IMR-90 (cell line): ENCODE measurements around the gene HEATR9. TPM values are rescaled to one million over a fixed set of nuclear protein-coding genes. Genes with fewer than 3 reads are reported as not detected.

Experiments
- ATAC-seq: fragments of 200-7000 bp; cut with Tn5 transposase; 2 replicates; pipeline ENCODE4 v1.9.1; 2020; ENCODE audit warnings: low read depth, mild to moderate bottlenecking, moderate library complexity
- BruUV-seq: library from RNA; stranded (reverse); fragments of 400-500 nt; replicated peaks from 2 replicates; lab custom pipeline; 2021; lab: Mats Ljungman, UMichigan
- CTCF ChIA-PET: fragments of 300-600 bp; formaldehyde crosslinking; extraction: SDS; loops from one replicate; lab custom pipeline; 2021; ENCODE audit warnings: antibody characterized with exemption; lab: Yijun Ruan, JAX
- POLR2A ChIA-PET: fragments of 300-600 bp; sonication (Branson Sonifier 250); formaldehyde crosslinking; loops from one replicate; lab custom pipeline; 2022; ENCODE audit warnings: antibody characterized with exemption; ENCODE audit not compliant: unreplicated experiment; lab: Charles Lee
- DNase-seq: peaks from one replicate; pipeline ENCODE4 v3.0.0; 2013
- H2AFZ ChIP-seq: replicated peaks from 2 replicates; pipeline ENCODE3; 2013; ENCODE audit warnings: low read length, mild to moderate bottlenecking; ENCODE audit not compliant: poor library complexity
- H2AK5ac ChIP-seq: 2 replicates; pipeline ENCODE4 v1.6.1; 2013; ENCODE audit warnings: low read depth, low read length, inconsistent platforms
- H2AK9ac ChIP-seq: replicated peaks from 2 replicates; pipeline ENCODE3; 2013; ENCODE audit warnings: mild to moderate bottlenecking, low read depth, low read length, moderate library complexity; ENCODE audit not compliant: poor library complexity
- H2BK120ac ChIP-seq: 2 replicates; pipeline ENCODE4 v1.6.1; 2013; ENCODE audit warnings: low read depth, low read length, inconsistent platforms
- H2BK15ac ChIP-seq: 3 replicates; pipeline ENCODE4 v1.6.1; 2013; ENCODE audit warnings: low read depth, low read length, inconsistent platforms
- H2BK20ac ChIP-seq: 2 replicates; pipeline ENCODE4 v1.6.1; 2013; ENCODE audit warnings: low read depth, mild to moderate bottlenecking, inconsistent platforms, low read length, moderate library complexity
- H2BK5ac ChIP-seq: 2 replicates; pipeline ENCODE4 v1.6.1; 2013; ENCODE audit warnings: mild to moderate bottlenecking, low read depth, low read length, inconsistent platforms; ENCODE audit not compliant: poor library complexity, severe bottlenecking
- H3K14ac ChIP-seq: replicated peaks from 2 replicates; pipeline ENCODE4 v1.6.1; 2013; ENCODE audit warnings: low read depth, low read length, inconsistent platforms
- H3K18ac ChIP-seq: 2 replicates; pipeline ENCODE4 v1.6.1; 2013; ENCODE audit warnings: low read depth, low read length, control low read depth
- H3K23ac ChIP-seq: 2 replicates; pipeline ENCODE4 v1.6.1; 2013; ENCODE audit warnings: low read depth, low read length, inconsistent platforms
- H3K27ac ChIP-seq: 2 replicates; pipeline ENCODE4 v1.5.1; 2013; ENCODE audit warnings: mild to moderate bottlenecking, control low read depth, low read length; ENCODE audit not compliant: insufficient read depth
- H3K27me3 ChIP-seq: 2 replicates; pipeline ENCODE4 v1.6.1; 2013; ENCODE audit warnings: low read length; ENCODE audit not compliant: control insufficient read depth, insufficient read depth
- H3K36me3 ChIP-seq: 2 replicates; pipeline ENCODE4 v1.6.1; 2013; ENCODE audit warnings: low read length, mixed read lengths; ENCODE audit not compliant: control insufficient read depth, insufficient read depth
- H3K4ac ChIP-seq: 2 replicates; pipeline ENCODE4 v1.6.1; 2013; ENCODE audit warnings: low read depth, low read length, inconsistent platforms
- H3K4me1 ChIP-seq: 2 replicates; pipeline ENCODE4 v1.6.1; 2013; ENCODE audit warnings: low read length, mixed read lengths; ENCODE audit not compliant: control insufficient read depth, insufficient read depth
- H3K4me2 ChIP-seq: 2 replicates; pipeline ENCODE4 v1.6.1; 2013; ENCODE audit warnings: low read depth, mild to moderate bottlenecking, control low read depth, low read length, moderate library complexity
- H3K4me3 ChIP-seq: 2 replicates; pipeline ENCODE4 v1.5.1; 2013; ENCODE audit warnings: low read depth, mild to moderate bottlenecking, control low read depth, low read length, moderate library complexity; ENCODE audit not compliant: insufficient read depth
- H3K56ac ChIP-seq: 2 replicates; pipeline ENCODE4 v1.6.1; 2013; ENCODE audit warnings: low read length, inconsistent platforms; ENCODE audit not compliant: insufficient read depth; ENCODE audit errors: extremely low read depth
- H3K79me1 ChIP-seq, 2 experiments: 2 replicates each; pipeline ENCODE4 v1.6.1; 2013; ENCODE audit warnings: low read length in 2 of 2, inconsistent platforms in 1 of 2, low read depth in 1 of 2
- H3K9ac ChIP-seq: 2 replicates; pipeline ENCODE4 v1.6.1; 2013; ENCODE audit warnings: low read depth, low read length, control low read depth
- H3K9me1 ChIP-seq: 2 replicates; pipeline ENCODE4 v1.6.1; 2013; ENCODE audit warnings: low read length, inconsistent platforms; ENCODE audit not compliant: insufficient read depth
- H3K9me3 ChIP-seq: 2 replicates; pipeline ENCODE4 v1.6.1; 2013; ENCODE audit warnings: low read length; ENCODE audit not compliant: control insufficient read depth, insufficient read depth
- H4K20me1 ChIP-seq: 2 replicates; pipeline ENCODE4 v1.6.1; 2013; ENCODE audit warnings: low read length, inconsistent platforms; ENCODE audit not compliant: insufficient read depth
- H4K5ac ChIP-seq: 2 replicates; pipeline ENCODE4 v1.6.1; 2013; ENCODE audit warnings: mild to moderate bottlenecking, low read depth, low read length, control low read depth
- H4K8ac ChIP-seq, 2 experiments: 2 replicates each; pipeline ENCODE4 v1.6.1; 2013; ENCODE audit warnings: low read depth in 2 of 2, low read length in 2 of 2, control low read depth in 1 of 2, inconsistent platforms in 1 of 2
- H4K91ac ChIP-seq: 2 replicates; pipeline ENCODE4 v1.6.1; 2013; ENCODE audit warnings: low read depth, low read length, inconsistent platforms; ENCODE audit not compliant: insufficient read depth
- BHLHE40 ChIP-seq: fragments of 150-350 bp; IDR thresholded peaks from 2 replicates; pipeline ENCODE4 v1.6.1; 2016; ENCODE audit warnings: mild to moderate bottlenecking, low read depth, low read length
- CEBPB ChIP-seq: IDR thresholded peaks from 2 replicates; pipeline ENCODE4 v1.6.1; 2012; ENCODE audit warnings: low read depth, low read length, improper control_type of control experiment
- MAFK ChIP-seq: IDR thresholded peaks from 2 replicates; pipeline ENCODE4 v1.6.1; 2012; ENCODE audit warnings: low read depth, low read length, improper control_type of control experiment
- MAZ ChIP-seq: IDR thresholded peaks from 2 replicates; pipeline ENCODE4 v1.6.1; 2012; ENCODE audit warnings: low read depth, mild to moderate bottlenecking, low read length, improper control_type of control experiment, moderate library complexity, borderline replicate concordance
- MXI1 ChIP-seq: IDR thresholded peaks from 2 replicates; pipeline ENCODE4 v1.6.1; 2012; ENCODE audit warnings: low read depth, mild to moderate bottlenecking, low read length, moderate library complexity, borderline replicate concordance
- NFE2L2 ChIP-seq: fragments of 150-350 bp; IDR thresholded peaks from 2 replicates; pipeline ENCODE4 v1.6.1; 2016; ENCODE audit warnings: low read depth, mild to moderate bottlenecking, low read length
- POLR2A ChIP-seq: IDR thresholded peaks from 2 replicates; pipeline ENCODE4 v1.6.1; 2012; ENCODE audit warnings: mild to moderate bottlenecking, low read depth, low read length
- RAD21 ChIP-seq: IDR thresholded peaks from 2 replicates; pipeline ENCODE4 v1.6.1; 2012; ENCODE audit warnings: low read length, improper control_type of control experiment
- SMC3 ChIP-seq: fragments of 150-350 bp; IDR thresholded peaks from 2 replicates; pipeline ENCODE4 v1.6.1; 2016; ENCODE audit warnings: low read depth, mild to moderate bottlenecking, antibody characterized with exemption, low read length, moderate library complexity
- WGBS, 2 experiments: methylation state at CpG; one replicate each; pipeline versions ENCODE4 v1.1.5 to v1.1.7; 2013; ENCODE audit warnings: missing lambda C conversion rate in 2 of 2; ENCODE audit not compliant: insufficient read length in 1 of 2; ENCODE audit errors: extremely low coverage in 2 of 2; 5-methylcytosine and 5-hydroxymethylcytosine counted together
- dilution Hi-C: fragments of 300-500 bp; cut with HindIII; formaldehyde crosslinking; loops from one replicate; pipeline ENCODE4 v1.14.3; 2018; ENCODE audit warnings: low sequenced_read_pairs; ENCODE audit not compliant: unreplicated experiment
- in situ Hi-C: fragments of 300-500 bp; cut with MboI; formaldehyde crosslinking; loops from 3 replicates; pipeline ENCODE4 v1.14.3; 2019; ENCODE audit warnings: low sequenced_read_pairs, inconsistent platforms, mixed read lengths
- intact Hi-C: fragments of 100-400 bp; cut with micrococcal nuclease; formaldehyde crosslinking; loops from 2 replicates; pipeline ENCODE4 v1.10.0; 2022
- polyA plus RNA-seq, 3 experiments: library from polyadenylated mRNA; depleted of rRNA; stranded (reverse); fragments of >200 nt; gene quantifications; 2 replicates each; pipeline ENCODE4 v1.2.3, GENCODE V29; 2012; ENCODE audit warnings: low replicate concordance in 1 of 3
- total RNA-seq: library from RNA; depleted of rRNA; stranded (reverse); fragments of >200 nt; gene quantifications from 2 replicates; pipeline ENCODE4 v1.2.3, GENCODE V29; 2012
- TF ChIP-seq, protein P1 (sequence below): fragments of 150-350 bp; IDR thresholded peaks from 2 replicates; pipeline ENCODE4 v1.6.1; 2016; ENCODE audit warnings: low read depth, mild to moderate bottlenecking, low read length, moderate library complexity, borderline replicate concordance

HEATR9 gene
- total and polyA plus RNA-seq, 2 of the 4 experiments (the other 2 are of a cell fraction), result not detected

DNA sequence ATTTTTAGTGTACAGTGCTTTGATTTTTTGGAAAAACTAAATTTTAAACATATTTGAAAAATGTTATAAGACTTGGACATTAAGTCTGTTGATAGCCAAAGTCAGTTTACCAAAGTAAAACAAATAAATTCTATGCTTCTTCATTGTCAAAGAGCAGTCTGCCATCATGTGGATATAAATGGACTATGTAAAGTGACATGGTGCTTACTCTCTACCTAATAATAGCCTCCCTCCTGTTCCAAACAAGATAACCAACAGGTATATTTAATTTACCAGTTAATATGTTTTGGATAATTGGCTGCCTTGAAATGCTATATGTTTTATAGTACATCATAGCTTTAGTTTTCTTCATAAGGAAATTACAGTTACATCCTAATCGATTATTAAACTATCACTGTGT lies 43.5 kb downstream of the HEATR9 start:
- Histone ChIP-seq H3K14ac (no peak overlapping the region), H3K4me3 (no peak overlapping the region), H3K79me1 (peaks cover 12 to 20% of the 10 kb centered on the region in 2 experiments), H2BK120ac (no peak overlapping the region), H2BK5ac (no peak overlapping the region), H3K18ac (no peak overlapping the region), H3K27me3 (no peaks in the 10 kb centered on the region), H4K91ac (no peak overlapping the region), H3K56ac (no peak overlapping the region), H3K27ac (no peak overlapping the region), H2AFZ (no peak overlapping the region), H2BK20ac (no peak overlapping the region), H3K9me3 (no peaks in the 10 kb centered on the region), H3K36me3 (peaks cover 37% of the 10 kb centered on the region), H2AK9ac (no peak overlapping the region), H3K4me1 (no peaks in the 10 kb centered on the region), H4K5ac (no peak overlapping the region), H3K9ac (no peak overlapping the region), H3K9me1 (no peaks in the 10 kb centered on the region), H2AK5ac (no peak overlapping the region), H3K4me2 (no peak overlapping the region), H4K20me1 (peaks cover 1% of the 10 kb centered on the region; the same call in 1 of the 2 replicates), H3K23ac (no peak overlapping the region), H3K4ac (no peak overlapping the region), H2BK15ac (no peak overlapping the region), H4K8ac (no peak overlapping the region)
- dilution Hi-C loops (no loop called here), intact Hi-C loops (no loop called here), in situ Hi-C loops (no loop called here)
- TF ChIP-seq MAZ (no peak), SMC3 (no peak), MXI1 (no peak), CEBPB (no peak), RAD21 (no peak), NFE2L2 (no peak), POLR2A (no peak), MAFK (no peak), BHLHE40 (no peak)
- TF ChIP-seq, protein P1, sequence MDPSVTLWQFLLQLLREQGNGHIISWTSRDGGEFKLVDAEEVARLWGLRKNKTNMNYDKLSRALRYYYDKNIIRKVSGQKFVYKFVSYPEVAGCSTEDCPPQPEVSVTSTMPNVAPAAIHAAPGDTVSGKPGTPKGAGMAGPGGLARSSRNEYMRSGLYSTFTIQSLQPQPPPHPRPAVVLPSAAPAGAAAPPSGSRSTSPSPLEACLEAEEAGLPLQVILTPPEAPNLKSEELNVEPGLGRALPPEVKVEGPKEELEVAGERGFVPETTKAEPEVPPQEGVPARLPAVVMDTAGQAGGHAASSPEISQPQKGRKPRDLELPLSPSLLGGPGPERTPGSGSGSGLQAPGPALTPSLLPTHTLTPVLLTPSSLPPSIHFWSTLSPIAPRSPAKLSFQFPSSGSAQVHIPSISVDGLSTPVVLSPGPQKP, result no peak
- ChIA-PET CTCF (no interaction called here), POLR2A (no interaction called here)
- ATAC-seq (no peak), DNase-seq (no peak)
- WGBS, 2 experiments, result no CpG with 5 or more reads among the region's 1 CpG
- no TSS peak for BruUV-seq
